Measurements from ENCODE around the gene ADGRF5.

ADGRF5 gene

GRCh38 chr6:46819561-46819960, 102.2 kb downstream of the ADGRF5 start:
- DNase-seq = no peak

DNA sequence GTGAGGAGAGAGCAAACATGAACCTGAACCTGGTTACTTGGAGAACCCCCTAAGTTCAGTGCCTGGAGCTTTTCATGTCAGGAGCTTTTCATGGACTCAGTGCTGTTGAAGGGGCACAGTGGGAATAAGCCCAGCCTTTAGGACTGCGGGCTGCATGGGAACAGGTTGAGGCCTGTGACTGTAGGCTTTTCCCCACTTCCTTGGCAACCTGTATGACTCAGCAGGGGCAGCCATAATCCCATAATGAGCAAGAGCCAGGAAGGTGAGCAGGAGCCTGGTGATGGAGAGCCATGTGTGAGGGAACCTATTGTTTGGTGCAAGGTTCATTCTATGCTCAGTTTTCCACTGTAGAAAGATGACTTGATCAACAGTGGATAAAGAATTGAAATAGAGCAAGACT, 105.1 kb downstream of the ADGRF5 start:
- DNase-seq = no peak

DNA sequence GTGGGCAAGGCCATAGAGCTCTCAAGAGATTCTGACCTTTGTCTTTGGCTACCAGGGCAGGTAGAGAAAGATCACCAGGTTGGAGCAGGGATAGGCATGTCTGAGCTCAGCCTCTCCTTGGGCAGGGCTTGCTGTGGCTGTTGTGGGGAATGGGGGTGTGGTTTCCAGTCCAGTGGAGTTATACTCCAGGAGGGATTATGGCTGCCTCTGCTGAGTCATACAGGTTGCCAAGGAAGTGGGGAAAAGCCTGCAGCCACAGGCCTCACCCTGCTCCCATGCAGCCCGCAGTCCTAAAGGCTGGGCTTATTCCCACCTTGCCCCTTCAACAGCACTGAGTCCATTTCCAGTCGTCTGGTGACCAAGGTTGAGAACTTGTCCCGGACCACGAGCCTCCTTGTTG, 106.6 kb downstream of the ADGRF5 start:
- DNase-seq = no peak

GRCh38 chr6:46808806-46809205, 112.9 kb downstream of the ADGRF5 start:
- no peak for DNase-seq

Data from NCI-H2171 (cell line).